GM10266 (cell line): ENCODE results near the gene EIF2B4.

Experiments
- DNase-seq: peaks from one replicate; pipeline ENCODE4 v3.0.0; 2012; ENCODE audit errors: extremely low spot score
- CTCF ChIP-seq: IDR thresholded peaks from 2 replicates; pipeline ENCODE4 v1.5.1; 2012; ENCODE audit warnings: mild to moderate bottlenecking, low read depth; ENCODE audit not compliant: control insufficient read depth, insufficient read depth; ENCODE audit errors: missing control alignments

The EIF2B4 gene

GRCh38 chr2:27351802-27352598, 18.1 kb downstream of the EIF2B4 start:
- no peak for DNase-seq
- no peak for TF ChIP-seq CTCF

GRCh38 chr2:27350106-27350693, 19.9 kb downstream of the EIF2B4 start:
- TF ChIP-seq CTCF = no peak

GRCh38 chr2:27347641-27348040, 22.5 kb downstream of the EIF2B4 start:
- no peak for DNase-seq
- no peak for TF ChIP-seq CTCF

More at GRCh38 chr2:27350106-27350693, 19.9 kb downstream of the EIF2B4 start:
- no peak for DNase-seq

GRCh38 chr2:27336173-27336572, 34.0 kb downstream of the EIF2B4 start:
- no peak for TF ChIP-seq CTCF
- no peak for DNase-seq

- no peak for TF ChIP-seq CTCF
- DNase-seq = no peak
Observed at GRCh38 chr2:27335311-27335710, 34.8 kb downstream of the EIF2B4 start.

GRCh38 chr2:27324720-27325119, 45.4 kb downstream of the EIF2B4 start:
- TF ChIP-seq CTCF = no peak
- DNase-seq = no peak
